Naive B cell (primary cell): ENCODE data around the gene CALML5. TPM values are rescaled to one million over a fixed set of nuclear protein-coding genes. Genes with fewer than 3 reads are reported as not detected.

Experiments
- ATAC-seq, 2 donors: fragments of 150-1000 bp; cut with Tn5 transposase; 2 replicates each; pipeline ENCODE4 v1.10.0; 2021; ENCODE audit warnings: low read depth in 2 of 2, mild to moderate bottlenecking in 2 of 2, moderate library complexity in 2 of 2
- DNase-seq: peaks from one replicate; pipeline ENCODE4 v3.0.0; 2022
- H3K27ac Mint-ChIP-seq, 6 donors: one replicate each; pipeline ENCODE4 v1.8.0; 2020 to 2022; ENCODE audit warnings: mild to moderate bottlenecking in 6 of 6, mixed read lengths in 6 of 6, moderate library complexity in 5 of 6, inconsistent platforms in 2 of 6
- H3K27me3 Mint-ChIP-seq, 3 donors: one replicate each; pipeline ENCODE4 v1.8.0; 2021 to 2022; ENCODE audit warnings: mixed read lengths in 3 of 3, mild to moderate bottlenecking in 1 of 3
- H3K36me3 Mint-ChIP-seq, 2 donors: one replicate each; pipeline ENCODE4 v1.8.0; 2020 to 2022; ENCODE audit warnings: mixed read lengths in 2 of 2, inconsistent platforms in 1 of 2, mild to moderate bottlenecking in 1 of 2
- H3K4me1 Mint-ChIP-seq, 3 donors: one replicate each; pipeline ENCODE4 v1.8.0; 2020 to 2022; ENCODE audit warnings: mixed read lengths in 3 of 3, inconsistent platforms in 1 of 3, mild to moderate bottlenecking in 1 of 3, moderate library complexity in 1 of 3
- H3K4me3 Mint-ChIP-seq, 8 donors: one replicate each; pipeline ENCODE4 v1.8.0; 2020 to 2022; ENCODE audit warnings: mild to moderate bottlenecking in 8 of 8, mixed read lengths in 8 of 8, moderate library complexity in 8 of 8, inconsistent platforms in 2 of 8
- H3K9me3 Mint-ChIP-seq, 7 donors: one replicate each; pipeline ENCODE4 v1.8.0; 2020 to 2022; ENCODE audit warnings: mixed read lengths in 7 of 7, mild to moderate bottlenecking in 5 of 7, inconsistent platforms in 2 of 7, moderate library complexity in 1 of 7
- polyA plus RNA-seq, 6 donors: library from polyadenylated mRNA; unstranded; fragments of 300-500 nt; fragmentation: Illumina TruSeq; gene quantifications; one replicate each; pipeline ENCODE4 v1.2.3, GENCODE V29; 2021; ENCODE audit warnings: low read depth in 6 of 6

CALML5 gene, protein sequence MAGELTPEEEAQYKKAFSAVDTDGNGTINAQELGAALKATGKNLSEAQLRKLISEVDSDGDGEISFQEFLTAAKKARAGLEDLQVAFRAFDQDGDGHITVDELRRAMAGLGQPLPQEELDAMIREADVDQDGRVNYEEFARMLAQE
- not detected for polyA plus RNA-seq

DNA sequence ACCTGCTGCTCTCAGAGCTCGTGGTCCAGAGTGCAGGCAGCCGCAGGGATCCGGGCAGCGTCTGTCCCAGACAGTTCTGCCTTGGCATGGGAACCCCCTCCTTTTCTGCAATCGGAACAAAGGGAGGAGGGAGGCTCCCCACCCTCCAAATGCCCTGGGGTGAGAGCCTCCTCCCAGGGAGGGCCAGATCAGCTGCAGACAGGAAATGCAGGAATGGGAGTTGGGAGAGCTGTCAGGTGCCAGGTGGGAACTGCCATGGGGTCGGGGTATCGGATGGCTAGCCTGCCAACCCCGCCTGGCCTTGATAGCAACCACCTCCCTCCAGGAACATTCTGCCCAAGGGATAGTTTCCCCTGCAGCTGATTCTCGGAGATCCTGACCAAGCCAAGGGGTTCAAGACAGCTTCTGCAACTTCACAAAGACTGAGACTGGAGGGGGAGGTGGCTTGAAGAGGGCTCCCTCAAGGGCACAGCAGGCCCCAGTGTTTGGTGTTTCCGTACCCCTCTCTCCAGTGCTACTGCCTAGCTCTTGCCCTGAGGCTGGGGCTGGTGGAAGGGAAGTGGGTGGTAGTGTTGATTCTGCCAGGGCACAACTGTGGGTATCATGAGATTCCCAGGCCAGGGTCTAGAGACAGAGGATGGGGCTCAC, at the start of gene CALML5:
TSS of gene CALML5 (minus strand) at position 78 of the 648 bp plus-strand sequence. CDS start 132 bp downstream, outside the sequence.
- peak within 1 kb of the TSS in 1 of 6 donors; percentile 17 for H3K27ac Mint-ChIP-seq

GRCh38 chr10:5547931-5548660, 48.7 kb upstream of the CALML5 start:
- H3K4me3 Mint-ChIP-seq: no peak overlapping the region
- no peaks in the 10 kb centered on the region for H3K36me3 Mint-ChIP-seq
- peaks cover 0 to 4% (median 0%) of the 10 kb centered on the region in 3 donors for H3K27me3 Mint-ChIP-seq
- no peak for ATAC-seq
- DNase-seq: no peak
- no peak overlapping the region for H3K27ac Mint-ChIP-seq
- H3K9me3 Mint-ChIP-seq: peaks cover 0 to 13% (median 3%) of the 10 kb centered on the region in 7 donors
- H3K4me1 Mint-ChIP-seq: peaks cover 0 to 3% (median 0%) of the 10 kb centered on the region in 3 donors

More for the DNA sequence above, at the start of gene CALML5:
- no peaks in the 10 kb centered on the region for H3K36me3 Mint-ChIP-seq
- peaks cover 0 to 26% (median 25%) of the 10 kb centered on the region in 3 donors for H3K27me3 Mint-ChIP-seq
- no peaks in the 10 kb centered on the region for H3K9me3 Mint-ChIP-seq
- H3K4me1 Mint-ChIP-seq: no peaks in the 10 kb centered on the region
- DNase-seq: no peak
- ATAC-seq: no peak
- no peak within 1 kb of the TSS for H3K4me3 Mint-ChIP-seq

DNA sequence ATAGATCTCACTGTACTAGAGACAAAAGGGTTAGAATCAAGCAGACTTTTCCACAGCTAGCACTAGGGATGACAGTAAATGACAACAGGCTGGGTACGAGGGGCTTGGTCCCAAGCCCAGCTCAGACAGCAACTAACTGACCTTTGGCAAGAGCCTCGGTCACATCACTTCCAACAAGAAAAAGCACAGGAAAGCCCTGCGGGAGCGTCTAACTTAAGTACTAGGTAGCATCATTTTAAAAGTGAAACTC, 48.2 kb upstream of the CALML5 start:
- no peak overlapping the region for H3K4me3 Mint-ChIP-seq
- no peaks in the 10 kb centered on the region for H3K36me3 Mint-ChIP-seq
- peaks cover 0 to 3% (median 0%) of the 10 kb centered on the region in 3 donors for H3K4me1 Mint-ChIP-seq
- no peak for ATAC-seq
- peaks cover 0 to 18% (median 6%) of the 10 kb centered on the region in 7 donors for H3K9me3 Mint-ChIP-seq
- DNase-seq: no peak
- H3K27me3 Mint-ChIP-seq: no peaks in the 10 kb centered on the region
- peak overlapping the region in 1 of 6 donors; percentile 73 for H3K27ac Mint-ChIP-seq

DNA sequence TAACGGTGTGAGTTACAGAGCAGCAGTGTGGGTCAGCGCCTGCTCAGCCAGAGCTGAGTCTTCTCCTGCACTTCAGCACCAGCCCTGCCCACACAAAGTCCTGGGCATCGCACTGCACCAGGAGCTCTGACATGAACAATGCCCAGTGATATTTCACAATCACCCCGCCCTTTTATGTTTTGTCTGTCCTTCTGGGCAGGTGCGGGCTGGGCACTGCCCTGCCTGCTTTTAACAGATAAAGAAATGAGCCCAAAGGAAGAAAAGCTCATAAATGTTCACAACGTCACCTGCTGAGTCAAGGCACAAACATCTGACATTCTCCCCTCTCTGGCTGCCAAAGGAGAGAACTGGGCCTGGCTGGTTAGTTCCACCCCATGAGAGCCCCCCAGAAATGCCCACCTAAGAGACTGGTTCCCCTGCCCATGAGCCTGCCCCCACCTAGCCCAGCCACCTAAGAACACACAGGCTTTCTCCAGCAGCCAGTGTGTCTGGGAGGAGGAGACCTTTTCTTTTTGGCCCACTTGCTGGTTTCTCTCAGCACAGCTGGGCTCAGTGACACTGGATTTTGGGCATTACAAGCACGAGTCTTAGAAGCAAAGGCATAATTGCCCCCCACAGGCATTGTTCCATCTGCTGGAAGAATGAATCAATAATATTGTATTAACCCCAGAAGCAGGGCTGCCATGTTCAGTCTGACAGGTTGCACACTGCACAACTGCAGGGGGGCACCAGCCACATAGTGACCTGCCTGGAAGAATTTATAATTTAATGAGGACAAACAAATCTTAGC, 47.7 kb upstream of the CALML5 start:
- H3K4me1 Mint-ChIP-seq: peaks cover 0 to under 1% (median 0%) of the 10 kb centered on the region in 3 donors
- no peak overlapping the region for H3K27ac Mint-ChIP-seq
- peaks cover 0 to 23% (median 9%) of the 10 kb centered on the region in 7 donors for H3K9me3 Mint-ChIP-seq

GRCh38 chr10:5545778-5546710, 46.7 kb upstream of the CALML5 start:
- Mint-ChIP-seq H3K36me3 (peaks cover 0 to 8% of the 10 kb centered on the region in 2 donors), H3K9me3 (peaks cover 0 to 33% (median 13%) of the 10 kb centered on the region in 7 donors), H3K4me1 (no peaks in the 10 kb centered on the region), H3K4me3 (no peak overlapping the region), H3K27me3 (no peaks in the 10 kb centered on the region), H3K27ac (no peak overlapping the region)
- DNase-seq (no peak), ATAC-seq (no peak)

More for the DNA sequence above, 47.7 kb upstream of the CALML5 start:
- H3K36me3 Mint-ChIP-seq: peaks cover 0 to 3% of the 10 kb centered on the region in 2 donors
- ATAC-seq (no peak), DNase-seq (no peak)
- no peak overlapping the region for H3K4me3 Mint-ChIP-seq
- H3K27me3 Mint-ChIP-seq: no peaks in the 10 kb centered on the region

GRCh38 chr10:5545426-5545777, 46.0 kb upstream of the CALML5 start:
- Mint-ChIP-seq H3K4me1 (no peaks in the 10 kb centered on the region), H3K4me3 (no peak overlapping the region), H3K27me3 (no peaks in the 10 kb centered on the region), H3K36me3 (peaks cover 0 to 8% of the 10 kb centered on the region in 2 donors), H3K9me3 (peaks cover 0 to 40% (median 13%) of the 10 kb centered on the region in 7 donors), H3K27ac (no peak overlapping the region)
- ATAC-seq (no peak), DNase-seq (no peak)

- DNase-seq: no peak
- Mint-ChIP-seq H3K27ac (peak overlapping the region in 1 of 6 donors; percentile 40), H3K4me3 (peak overlapping the region in 1 of 8 donors; percentile 33), H3K4me1 (no peaks in the 10 kb centered on the region), H3K27me3 (no peaks in the 10 kb centered on the region), H3K9me3 (peaks cover 0 to 42% (median 13%) of the 10 kb centered on the region in 7 donors), H3K36me3 (peaks cover 0 to 8% of the 10 kb centered on the region in 2 donors)
- ATAC-seq: no peak
These were observed 45.6 kb upstream of the CALML5 start for GRCh38 chr10:5545011-5545410.

- peaks cover 0 to 42% (median 13%) of the 10 kb centered on the region in 7 donors for H3K9me3 Mint-ChIP-seq
- peaks cover 0 to 2% (median 0%) of the 10 kb centered on the region in 3 donors for H3K4me1 Mint-ChIP-seq
- peaks cover 0 to 8% of the 10 kb centered on the region in 2 donors for H3K36me3 Mint-ChIP-seq
- peaks cover 0 to 4% (median 0%) of the 10 kb centered on the region in 3 donors for H3K27me3 Mint-ChIP-seq
- H3K27ac Mint-ChIP-seq: no peak overlapping the region
- H3K4me3 Mint-ChIP-seq: no peak overlapping the region
- ATAC-seq (no peak), DNase-seq (no peak)
These were observed 44.9 kb upstream of the CALML5 start for GRCh38 chr10:5544216-5544805.

DNA sequence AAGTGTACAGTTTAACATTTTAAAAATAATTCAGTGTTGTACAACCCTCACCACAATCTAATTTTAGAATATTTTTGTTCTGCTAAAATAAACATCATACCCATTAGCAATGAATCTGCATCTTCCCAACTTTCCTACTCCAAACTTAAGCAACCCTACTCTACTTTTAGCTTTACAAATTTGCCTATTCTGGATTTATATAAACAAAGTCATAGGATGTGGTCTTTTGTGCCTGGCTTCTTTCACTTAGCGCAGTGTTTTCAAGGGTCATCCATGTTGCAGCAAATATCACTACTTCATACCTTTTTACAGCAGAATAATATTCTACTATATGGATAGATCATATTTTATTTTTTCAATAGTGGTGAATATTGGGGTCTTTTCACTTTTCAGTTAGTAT, 44.3 kb upstream of the CALML5 start:
- H3K9me3 Mint-ChIP-seq: peaks cover 0 to 42% (median 13%) of the 10 kb centered on the region in 7 donors
- DNase-seq: no peak
- no peak for ATAC-seq
- peaks cover 0 to 6% (median 4%) of the 10 kb centered on the region in 3 donors for H3K27me3 Mint-ChIP-seq
- H3K36me3 Mint-ChIP-seq: peaks cover 0 to 8% of the 10 kb centered on the region in 2 donors
- H3K27ac Mint-ChIP-seq: no peak overlapping the region
- H3K4me1 Mint-ChIP-seq: peaks cover 0 to 3% (median 0%) of the 10 kb centered on the region in 3 donors
- H3K4me3 Mint-ChIP-seq: no peak overlapping the region

DNA sequence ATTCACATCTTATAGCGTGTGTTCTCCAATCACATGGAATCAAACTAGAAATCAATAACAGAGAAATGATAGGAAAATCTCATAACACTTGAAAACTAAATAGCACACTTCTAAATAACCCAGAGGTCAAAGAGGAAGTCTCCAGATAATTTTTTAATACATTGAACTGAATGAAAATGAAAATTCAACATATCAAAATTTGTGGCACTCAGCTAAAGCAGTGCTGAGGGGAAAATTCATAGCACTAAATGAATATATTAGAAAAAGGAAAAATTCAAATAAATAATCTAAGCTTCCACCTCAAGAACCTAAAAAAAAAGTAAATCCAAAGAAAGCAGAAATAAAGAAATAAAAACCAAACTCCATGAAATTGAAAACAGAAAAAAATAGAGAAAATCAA, 42.7 kb upstream of the CALML5 start:
- no peak overlapping the region for H3K27ac Mint-ChIP-seq
- DNase-seq (no peak), ATAC-seq (no peak)
- H3K36me3 Mint-ChIP-seq: peaks cover 0 to 8% of the 10 kb centered on the region in 2 donors
- no peak overlapping the region for H3K4me3 Mint-ChIP-seq
- peaks cover 0 to 42% (median 13%) of the 10 kb centered on the region in 7 donors for H3K9me3 Mint-ChIP-seq
- H3K27me3 Mint-ChIP-seq: peaks cover 0 to 17% (median 9%) of the 10 kb centered on the region in 3 donors
- H3K4me1 Mint-ChIP-seq: peaks cover 0 to 3% (median 0%) of the 10 kb centered on the region in 3 donors

DNA sequence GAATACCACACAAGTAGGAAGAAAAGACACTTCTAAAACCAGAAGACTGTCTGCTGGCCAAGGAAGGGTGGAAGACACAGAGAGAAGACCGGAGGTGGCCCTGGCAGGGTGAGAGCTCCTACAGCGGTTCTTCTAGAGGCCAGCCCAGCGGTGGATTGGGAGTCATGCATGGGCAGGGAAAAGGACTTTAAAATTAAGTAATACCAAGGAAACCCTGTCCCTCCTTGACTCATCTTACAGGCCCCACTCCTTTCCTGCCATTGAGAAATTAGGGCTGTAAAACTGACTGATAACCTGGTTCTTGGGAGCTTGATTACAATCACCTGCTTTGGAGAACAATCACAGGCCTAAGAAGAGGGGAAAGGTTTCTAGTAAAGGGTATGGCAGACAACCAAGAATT, 41.5 kb upstream of the CALML5 start:
- ATAC-seq (no peak), DNase-seq (no peak)
- H3K36me3 Mint-ChIP-seq: peaks cover 0 to 8% of the 10 kb centered on the region in 2 donors
- no peak overlapping the region for H3K4me3 Mint-ChIP-seq
- H3K27ac Mint-ChIP-seq: no peak overlapping the region
- peaks cover 0 to 3% (median 0%) of the 10 kb centered on the region in 3 donors for H3K4me1 Mint-ChIP-seq
- peaks cover 0 to 42% (median 13%) of the 10 kb centered on the region in 7 donors for H3K9me3 Mint-ChIP-seq
- peaks cover 0 to 17% (median 9%) of the 10 kb centered on the region in 3 donors for H3K27me3 Mint-ChIP-seq

DNA sequence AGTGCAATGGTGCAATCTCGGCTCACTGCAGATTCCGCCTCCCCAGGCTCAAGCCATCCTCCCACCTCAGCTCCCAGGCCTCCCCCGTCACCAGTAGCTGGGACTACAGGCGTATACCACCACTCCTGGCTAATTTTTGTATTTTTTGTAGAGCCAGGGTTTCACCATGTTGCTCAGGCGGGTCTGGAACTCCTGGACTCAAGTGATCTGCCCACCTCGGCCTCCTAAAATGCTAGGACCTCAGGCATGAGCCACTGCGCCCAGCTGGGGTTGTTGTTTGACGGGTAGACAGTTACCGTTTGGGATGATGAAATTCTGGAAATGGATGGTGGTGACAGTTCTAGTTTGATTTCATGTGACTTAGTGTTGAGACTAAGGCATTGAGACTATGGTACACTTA, 40.7 kb upstream of the CALML5 start:
- H3K4me3 Mint-ChIP-seq: no peak overlapping the region
- no peak for ATAC-seq
- H3K9me3 Mint-ChIP-seq: peaks cover 0 to 42% (median 13%) of the 10 kb centered on the region in 7 donors
- H3K27me3 Mint-ChIP-seq: peaks cover 0 to 17% (median 9%) of the 10 kb centered on the region in 3 donors
- DNase-seq: no peak
- peaks cover 0 to 3% (median 0%) of the 10 kb centered on the region in 3 donors for H3K4me1 Mint-ChIP-seq
- H3K27ac Mint-ChIP-seq: peak overlapping the region in 1 of 6 donors; percentile 70
- peaks cover 0 to 8% of the 10 kb centered on the region in 2 donors for H3K36me3 Mint-ChIP-seq
